ENCODE measurements around the gene BCOR.

BCOR gene

GRCh38 chrX:40056420-40056819 lies 41.3 kb downstream of the BCOR start:
- H3K56ac ChIP-seq (ENCODE audit: low read length) = no peak overlapping the region
- peaks cover 16% of the 10 kb centered on the region for H3K36me3 ChIP-seq (ENCODE audit: control insufficient read depth, insufficient read depth, low read length)
- no peak overlapping the region for H3K9ac ChIP-seq (ENCODE audit: low read length)
- H3K4ac ChIP-seq (ENCODE audit: low read depth, low read length) = no peak overlapping the region
- no peak overlapping the region for H3K4me2 ChIP-seq (ENCODE audit: low read length)
- no peak overlapping the region for H3K4me3 ChIP-seq (ENCODE audit: low read length)
- H3K4me1 ChIP-seq (ENCODE audit: control insufficient read depth, low read depth, low read length) = no peaks in the 10 kb centered on the region
- no CpG with 5 or more reads among the region's 4 CpGs for WGBS (ENCODE audit: extremely low coverage, insufficient coverage, low lambda C conversion rate)
- H3K79me2 ChIP-seq (ENCODE audit: control insufficient read depth, insufficient read depth, low read length) = no peaks in the 10 kb centered on the region
- H3K18ac ChIP-seq (ENCODE audit: low read length) = no peak overlapping the region
- no peak overlapping the region for H4K8ac ChIP-seq (ENCODE audit: low read depth, low read length)
- no peak overlapping the region for H3K23ac ChIP-seq (ENCODE audit: low read length)
- H3K27me3 ChIP-seq (ENCODE audit: insufficient read depth, low read length, poor library complexity) = no peaks in the 10 kb centered on the region
- no peaks in the 10 kb centered on the region for H3K79me1 ChIP-seq (ENCODE audit: low read length)
- H2BK15ac ChIP-seq (replicated peaks; ENCODE audit: low read depth) = no peak overlapping the region
- DNase-seq = no peak
- H2BK120ac ChIP-seq (ENCODE audit: low read depth, low read length) = no peak overlapping the region
- no peak overlapping the region for H2BK5ac ChIP-seq (ENCODE audit: low read length)
- no peak overlapping the region for H3K27ac ChIP-seq (ENCODE audit: low read depth, low read length)
- H4K5ac ChIP-seq (ENCODE audit: low read length) = no peak overlapping the region
- no peak overlapping the region for H2AK5ac ChIP-seq (ENCODE audit: low read length)

GRCh38 chrX:40055495-40055894 lies 42.3 kb downstream of the BCOR start:
- H3K4ac ChIP-seq (ENCODE audit: low read depth, low read length) = no peak overlapping the region
- no peak overlapping the region for H4K8ac ChIP-seq (ENCODE audit: low read depth, low read length)
- no peaks in the 10 kb centered on the region for H3K4me1 ChIP-seq (ENCODE audit: control insufficient read depth, low read depth, low read length)
- peaks cover 19% of the 10 kb centered on the region for H3K36me3 ChIP-seq (ENCODE audit: control insufficient read depth, insufficient read depth, low read length)
- H3K56ac ChIP-seq (ENCODE audit: low read length) = no peak overlapping the region
- no peaks in the 10 kb centered on the region for H3K79me2 ChIP-seq (ENCODE audit: control insufficient read depth, insufficient read depth, low read length)
- no peak overlapping the region for H2AK5ac ChIP-seq (ENCODE audit: low read length)
- DNase-seq = no peak
- H3K4me2 ChIP-seq (ENCODE audit: low read length) = no peak overlapping the region
- H2BK5ac ChIP-seq (ENCODE audit: low read length) = no peak overlapping the region
- no peak overlapping the region for H2BK120ac ChIP-seq (ENCODE audit: low read depth, low read length)
- no peak overlapping the region for H3K18ac ChIP-seq (ENCODE audit: low read length)
- H3K9ac ChIP-seq (ENCODE audit: low read length) = no peak overlapping the region
- no peak overlapping the region for H3K23ac ChIP-seq (ENCODE audit: low read length)
- no peak overlapping the region for H2BK15ac ChIP-seq (replicated peaks; ENCODE audit: low read depth)
- no peak overlapping the region for H3K27ac ChIP-seq (ENCODE audit: low read depth, low read length)
- WGBS (ENCODE audit: extremely low coverage, insufficient coverage, low lambda C conversion rate) = no CpG with 5 or more reads among the region's 6 CpGs
- H3K27me3 ChIP-seq (ENCODE audit: insufficient read depth, low read length, poor library complexity) = no peaks in the 10 kb centered on the region
- H4K5ac ChIP-seq (ENCODE audit: low read length) = no peak overlapping the region
- H3K79me1 ChIP-seq (ENCODE audit: low read length) = no peaks in the 10 kb centered on the region
- no peak overlapping the region for H3K4me3 ChIP-seq (ENCODE audit: low read length)

DNA sequence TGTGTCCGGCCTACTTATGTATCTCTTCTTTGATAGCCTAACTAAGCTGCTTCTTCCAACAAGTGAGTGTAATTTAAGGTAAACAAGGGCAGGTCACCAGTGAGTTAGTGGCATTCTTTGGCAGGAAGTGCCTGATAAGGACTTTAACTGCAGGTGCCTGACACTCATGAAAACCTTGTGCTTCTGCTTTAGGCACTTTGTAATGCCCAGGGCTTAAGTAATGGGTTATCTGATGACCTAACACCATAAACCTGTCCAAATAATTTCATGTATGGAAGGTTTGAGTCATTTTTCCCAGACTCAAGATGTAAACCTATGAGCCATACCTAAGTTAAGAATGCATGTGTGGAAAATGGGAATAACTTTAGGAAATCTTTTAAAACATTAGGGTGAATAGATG lies 43.0 kb downstream of the BCOR start:
- peaks cover 23% of the 10 kb centered on the region for H3K36me3 ChIP-seq (ENCODE audit: control insufficient read depth, insufficient read depth, low read length)

GRCh38 chrX:40050532-40050931 lies 47.2 kb downstream of the BCOR start:
- Histone ChIP-seq H3K56ac (ENCODE audit: low read length) (no peak overlapping the region), H3K4ac (ENCODE audit: low read depth, low read length) (no peak overlapping the region), H4K8ac (ENCODE audit: low read depth, low read length) (no peak overlapping the region), H2BK15ac (replicated peaks; ENCODE audit: low read depth) (no peak overlapping the region), H3K9ac (ENCODE audit: low read length) (no peak overlapping the region), H3K4me1 (ENCODE audit: control insufficient read depth, low read depth, low read length) (no peaks in the 10 kb centered on the region), H3K36me3 (ENCODE audit: control insufficient read depth, insufficient read depth, low read length) (peaks cover 28% of the 10 kb centered on the region), H2BK120ac (ENCODE audit: low read depth, low read length) (no peak overlapping the region), H3K18ac (ENCODE audit: low read length) (no peak overlapping the region), H3K4me2 (ENCODE audit: low read length) (no peak overlapping the region), H2BK5ac (ENCODE audit: low read length) (no peak overlapping the region), H3K27ac (ENCODE audit: low read depth, low read length) (no peak overlapping the region), H4K5ac (ENCODE audit: low read length) (no peak overlapping the region), H3K79me1 (ENCODE audit: low read length) (no peaks in the 10 kb centered on the region), H3K27me3 (ENCODE audit: insufficient read depth, low read length, poor library complexity) (no peaks in the 10 kb centered on the region), H3K23ac (ENCODE audit: low read length) (no peak overlapping the region), H2AK5ac (ENCODE audit: low read length) (no peak overlapping the region), H3K79me2 (ENCODE audit: control insufficient read depth, insufficient read depth, low read length) (no peaks in the 10 kb centered on the region), H3K4me3 (ENCODE audit: low read length) (peak overlapping the region; percentile 9)
- WGBS (ENCODE audit: extremely low coverage, insufficient coverage, low lambda C conversion rate) = no CpG with 5 or more reads among the region's 1 CpG
- no peak for DNase-seq

More for the DNA sequence above, 43.0 kb downstream of the BCOR start:
- Histone ChIP-seq H3K27me3 (ENCODE audit: insufficient read depth, low read length, poor library complexity) (no peaks in the 10 kb centered on the region), H3K23ac (ENCODE audit: low read length) (no peak overlapping the region), H2BK15ac (replicated peaks; ENCODE audit: low read depth) (no peak overlapping the region), H4K5ac (ENCODE audit: low read length) (no peak overlapping the region), H2BK120ac (ENCODE audit: low read depth, low read length) (no peak overlapping the region), H3K18ac (ENCODE audit: low read length) (no peak overlapping the region), H3K79me2 (ENCODE audit: control insufficient read depth, insufficient read depth, low read length) (no peaks in the 10 kb centered on the region), H3K56ac (ENCODE audit: low read length) (no peak overlapping the region), H3K9ac (ENCODE audit: low read length) (no peak overlapping the region), H3K4ac (ENCODE audit: low read depth, low read length) (no peak overlapping the region), H3K27ac (ENCODE audit: low read depth, low read length) (no peak overlapping the region), H2BK5ac (ENCODE audit: low read length) (no peak overlapping the region), H4K8ac (ENCODE audit: low read depth, low read length) (no peak overlapping the region), H3K4me3 (ENCODE audit: low read length) (no peak overlapping the region), H3K79me1 (ENCODE audit: low read length) (no peaks in the 10 kb centered on the region), H2AK5ac (ENCODE audit: low read length) (no peak overlapping the region), H3K4me1 (ENCODE audit: control insufficient read depth, low read depth, low read length) (no peaks in the 10 kb centered on the region), H3K4me2 (ENCODE audit: low read length) (no peak overlapping the region)
- no CpG with 5 or more reads among the region's 1 CpG for WGBS (ENCODE audit: extremely low coverage, insufficient coverage, low lambda C conversion rate)
- DNase-seq = no peak

- Histone ChIP-seq H3K79me2 (ENCODE audit: control insufficient read depth, insufficient read depth, low read length) (no peaks in the 10 kb centered on the region), H3K9ac (ENCODE audit: low read length) (no peak overlapping the region), H4K5ac (ENCODE audit: low read length) (no peak overlapping the region), H3K4me1 (ENCODE audit: control insufficient read depth, low read depth, low read length) (no peaks in the 10 kb centered on the region), H3K4ac (ENCODE audit: low read depth, low read length) (no peak overlapping the region), H3K79me1 (ENCODE audit: low read length) (no peaks in the 10 kb centered on the region), H3K27ac (ENCODE audit: low read depth, low read length) (no peak overlapping the region), H3K27me3 (ENCODE audit: insufficient read depth, low read length, poor library complexity) (no peaks in the 10 kb centered on the region), H3K56ac (ENCODE audit: low read length) (no peak overlapping the region), H2BK120ac (ENCODE audit: low read depth, low read length) (no peak overlapping the region), H3K18ac (ENCODE audit: low read length) (no peak overlapping the region), H2AK5ac (ENCODE audit: low read length) (no peak overlapping the region), H3K4me3 (ENCODE audit: low read length) (no peak overlapping the region), H2BK15ac (replicated peaks; ENCODE audit: low read depth) (no peak overlapping the region), H2BK5ac (ENCODE audit: low read length) (no peak overlapping the region), H3K23ac (ENCODE audit: low read length) (no peak overlapping the region), H3K4me2 (ENCODE audit: low read length) (no peak overlapping the region), H4K8ac (ENCODE audit: low read depth, low read length) (no peak overlapping the region), H3K36me3 (ENCODE audit: control insufficient read depth, insufficient read depth, low read length) (peaks cover 24% of the 10 kb centered on the region)
- WGBS (ENCODE audit: extremely low coverage, insufficient coverage, low lambda C conversion rate) = no CpG with 5 or more reads among the region's 7 CpGs
- DNase-seq = no peak
Observed at GRCh38 chrX:40049084-40049641, 48.6 kb downstream of the BCOR start.

DNA sequence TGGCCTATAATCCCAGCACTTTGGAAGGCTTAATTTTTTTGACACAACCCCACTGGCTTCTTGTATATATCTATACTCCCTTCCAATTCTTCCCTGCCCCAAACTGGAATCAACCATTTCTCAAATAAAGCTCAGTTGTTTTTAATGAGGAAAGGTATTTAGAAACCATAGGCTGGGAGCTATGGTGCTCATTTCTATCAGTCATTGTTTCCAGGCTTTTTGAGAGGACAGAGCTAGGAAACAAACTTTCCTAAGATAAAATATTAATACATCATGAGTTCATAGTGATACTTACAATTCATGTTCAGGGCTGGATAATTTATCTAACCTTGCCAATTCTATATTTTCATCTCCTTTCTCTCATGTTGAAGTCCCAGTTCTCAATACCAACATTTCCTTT lies 50.3 kb downstream of the BCOR start:
- Histone ChIP-seq H3K18ac (ENCODE audit: low read length) (no peak overlapping the region), H3K4ac (ENCODE audit: low read depth, low read length) (no peak overlapping the region), H3K9ac (ENCODE audit: low read length) (no peak overlapping the region), H3K56ac (ENCODE audit: low read length) (no peak overlapping the region), H3K27me3 (ENCODE audit: insufficient read depth, low read length, poor library complexity) (no peaks in the 10 kb centered on the region), H2BK120ac (ENCODE audit: low read depth, low read length) (no peak overlapping the region), H3K4me2 (ENCODE audit: low read length) (no peak overlapping the region), H3K36me3 (ENCODE audit: control insufficient read depth, insufficient read depth, low read length) (peaks cover 14% of the 10 kb centered on the region), H2BK5ac (ENCODE audit: low read length) (no peak overlapping the region), H4K5ac (ENCODE audit: low read length) (no peak overlapping the region), H3K27ac (ENCODE audit: low read depth, low read length) (no peak overlapping the region), H3K79me1 (ENCODE audit: low read length) (no peaks in the 10 kb centered on the region), H2AK5ac (ENCODE audit: low read length) (no peak overlapping the region), H3K4me3 (ENCODE audit: low read length) (no peak overlapping the region), H4K8ac (ENCODE audit: low read depth, low read length) (no peak overlapping the region), H3K4me1 (ENCODE audit: control insufficient read depth, low read depth, low read length) (no peaks in the 10 kb centered on the region), H3K23ac (ENCODE audit: low read length) (no peak overlapping the region), H2BK15ac (replicated peaks; ENCODE audit: low read depth) (no peak overlapping the region), H3K79me2 (ENCODE audit: control insufficient read depth, insufficient read depth, low read length) (no peaks in the 10 kb centered on the region)
- no peak for DNase-seq
